HG03135 (cell line): ENCODE measurements around the gene CRYZ.
A peak's percentile ranks its signal among the peaks of the same experiment; 100 is the strongest.

Experiments used
- ATAC-seq: cut with Tn5 transposase; IDR thresholded peaks from one replicate; pipeline ENCODE4 v1.9.1; 2021; ENCODE audit warnings: mild to moderate bottlenecking, moderate library complexity; ENCODE audit not compliant: unreplicated experiment

The CRYZ gene

DNA sequence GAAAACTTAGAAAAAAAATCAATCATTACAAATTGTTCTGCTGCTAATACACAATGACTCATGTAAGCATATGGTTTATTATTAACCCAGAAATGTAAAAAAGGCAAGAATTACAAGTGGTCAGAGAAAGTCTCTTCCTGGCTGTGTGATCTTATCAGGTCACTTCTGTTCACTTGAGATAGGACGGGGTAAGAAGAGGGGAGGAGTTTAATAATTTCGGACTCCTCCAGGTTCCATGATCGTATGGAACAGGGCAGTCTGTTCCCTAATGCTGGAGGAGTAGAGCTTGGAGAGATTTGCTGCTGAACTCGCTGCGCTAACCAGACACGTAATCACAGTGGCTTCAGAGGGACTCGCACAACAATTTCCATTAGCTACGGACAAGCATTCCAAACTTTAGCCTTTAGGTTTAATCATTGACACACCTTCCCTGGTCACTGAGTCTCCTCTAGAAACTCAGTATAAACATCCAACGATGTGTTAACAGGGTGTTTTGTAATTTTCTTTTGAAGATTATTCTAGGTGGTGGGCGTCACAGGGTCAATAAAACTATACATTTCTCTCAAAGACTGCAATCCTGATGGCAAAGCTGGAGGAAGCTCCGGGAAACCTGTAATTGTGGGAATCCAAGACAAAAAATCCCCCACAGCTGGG, 1.3 kb downstream of the CRYZ start:
- peak; percentile 35 for ATAC-seq

DNA sequence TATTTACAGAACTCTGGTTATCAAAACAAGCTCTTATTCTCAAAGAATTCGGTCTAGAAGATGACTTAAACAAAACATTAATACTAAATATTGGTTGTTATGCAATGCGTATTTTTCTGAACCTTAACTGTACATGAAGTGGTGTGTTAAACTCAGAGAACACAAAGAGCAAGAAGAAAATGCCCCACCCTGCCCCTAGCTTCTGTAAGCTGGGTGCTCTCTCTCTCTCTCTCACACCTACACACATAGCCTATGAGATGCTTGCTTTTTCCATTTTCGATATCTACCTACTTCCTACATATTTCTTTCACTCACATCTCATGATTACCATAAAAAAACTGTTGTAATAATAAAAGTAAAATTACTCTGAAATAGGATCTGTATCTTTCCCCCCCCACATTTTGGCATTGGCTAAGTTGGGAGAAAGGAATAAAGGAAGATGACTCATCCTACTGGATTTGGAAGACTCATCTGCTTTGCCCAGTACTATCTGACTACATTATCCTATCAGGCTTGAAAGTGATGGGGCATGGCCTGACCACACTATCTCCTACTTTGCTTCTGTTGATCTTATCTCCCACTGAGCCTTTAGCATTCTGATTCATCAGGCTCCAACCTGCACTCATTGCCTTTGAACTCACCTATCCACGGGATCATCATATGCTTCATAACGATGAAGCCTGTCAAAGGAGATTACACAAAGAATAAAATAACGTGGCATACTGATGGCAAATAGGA, 2.9 kb downstream of the CRYZ start:
- ATAC-seq: no peak

GRCh38 chr1:74728736-74729135, 4.1 kb downstream of the CRYZ start:
- no peak for ATAC-seq

- no peak for ATAC-seq
Measured at GRCh38 chr1:74726063-74726462, 6.8 kb downstream of the CRYZ start.

DNA sequence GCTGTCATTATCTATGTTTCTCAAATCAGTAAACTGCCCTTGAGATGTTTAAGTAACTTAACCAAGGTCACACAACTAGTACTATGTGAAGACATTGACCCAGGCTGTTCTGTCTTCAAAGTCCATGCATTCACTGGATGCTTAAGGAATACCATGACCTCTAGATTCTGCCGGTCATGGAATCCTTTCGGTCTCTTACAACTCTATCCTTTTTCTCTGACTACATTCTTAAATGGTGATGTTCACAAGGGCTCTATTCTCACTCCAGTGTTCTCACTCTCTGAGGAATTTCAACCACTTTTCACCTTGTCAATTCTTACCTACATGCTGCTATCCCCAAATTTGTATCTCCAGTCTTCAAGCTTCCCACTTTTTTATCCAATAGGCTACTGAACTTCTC, 15.2 kb downstream of the CRYZ start:
- no peak for ATAC-seq

DNA sequence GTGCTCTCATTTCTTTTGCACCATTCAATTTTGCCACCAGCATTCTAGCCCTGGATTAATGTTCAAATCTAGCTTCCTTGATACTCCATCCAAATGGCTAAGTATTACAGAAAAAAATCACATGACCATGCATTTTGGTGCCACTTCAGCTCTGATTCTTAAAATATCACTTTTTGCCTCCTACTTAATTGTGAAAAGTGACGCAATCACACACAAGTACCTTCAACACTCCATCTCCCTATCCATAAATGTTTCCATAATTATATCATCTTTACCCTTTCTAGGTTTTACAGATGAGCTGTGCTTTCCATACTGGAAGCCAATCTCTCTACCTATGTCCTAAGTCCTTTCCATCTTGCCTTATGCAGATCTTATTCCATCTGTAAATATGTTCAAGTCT, 16.0 kb downstream of the CRYZ start:
- no peak for ATAC-seq

DNA sequence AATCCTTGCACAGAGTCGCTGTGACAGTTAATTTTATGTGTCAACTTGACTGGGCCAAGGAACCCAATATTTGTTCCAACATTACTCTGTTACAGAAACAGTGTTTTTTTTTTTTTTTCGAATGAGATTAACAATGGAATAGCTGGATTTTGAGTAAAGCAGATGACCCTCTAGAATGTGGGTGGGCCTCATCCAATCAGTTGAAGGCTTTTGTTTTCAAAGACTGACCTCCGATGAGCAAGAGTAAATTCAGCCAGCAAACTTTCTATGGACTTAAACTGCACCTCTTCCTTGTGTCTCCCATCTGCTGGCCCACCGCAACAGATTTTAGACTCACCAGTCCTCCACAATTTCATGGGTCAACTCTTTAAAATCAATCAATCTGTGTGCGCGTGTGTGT, 17.0 kb downstream of the CRYZ start:
- no peak for ATAC-seq

DNA sequence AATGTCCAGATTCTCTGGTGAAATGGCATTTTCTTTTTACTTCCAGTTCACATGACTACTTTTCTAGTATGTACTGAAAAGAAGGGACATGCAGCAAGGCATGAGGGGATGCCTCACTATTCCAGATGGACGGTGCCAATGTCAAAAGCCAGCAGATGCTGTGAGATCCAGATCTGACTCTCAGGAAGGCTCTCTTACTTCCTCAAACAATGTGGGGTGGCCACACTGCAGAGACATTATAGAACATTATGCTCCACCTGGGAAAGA, 17.7 kb downstream of the CRYZ start:
- no peak for ATAC-seq

- ATAC-seq: no peak
Measured at GRCh38 chr1:74714429-74715235, 18.2 kb downstream of the CRYZ start.

GRCh38 chr1:74713849-74714248, 19.0 kb downstream of the CRYZ start:
- ATAC-seq: no peak

GRCh38 chr1:74712881-74713280, 20.0 kb downstream of the CRYZ start:
- no peak for ATAC-seq

GRCh38 chr1:74703386-74704182, 29.3 kb downstream of the CRYZ start:
- ATAC-seq: no peak

DNA sequence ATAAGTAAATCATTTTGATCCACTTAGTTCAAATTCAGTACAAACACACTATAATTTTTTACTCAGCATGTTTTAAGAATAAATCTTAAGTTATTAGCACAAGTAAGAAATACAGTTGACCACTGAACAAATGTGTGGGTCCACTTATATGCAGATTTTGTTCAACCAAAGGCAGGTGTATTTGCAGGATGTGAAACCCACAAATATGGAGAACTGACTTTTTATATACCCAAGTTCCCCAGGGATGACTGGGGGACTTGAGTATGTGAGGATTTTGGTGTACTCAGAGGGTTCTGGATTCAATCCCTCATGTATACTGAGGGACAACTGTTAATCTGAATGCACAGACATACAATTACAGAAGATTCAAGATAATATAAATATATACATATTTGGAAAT, 33.5 kb downstream of the CRYZ start:
- peak; percentile 53 for ATAC-seq

GRCh38 chr1:74697832-74698231, 35.0 kb downstream of the CRYZ start:
- no peak for ATAC-seq

DNA sequence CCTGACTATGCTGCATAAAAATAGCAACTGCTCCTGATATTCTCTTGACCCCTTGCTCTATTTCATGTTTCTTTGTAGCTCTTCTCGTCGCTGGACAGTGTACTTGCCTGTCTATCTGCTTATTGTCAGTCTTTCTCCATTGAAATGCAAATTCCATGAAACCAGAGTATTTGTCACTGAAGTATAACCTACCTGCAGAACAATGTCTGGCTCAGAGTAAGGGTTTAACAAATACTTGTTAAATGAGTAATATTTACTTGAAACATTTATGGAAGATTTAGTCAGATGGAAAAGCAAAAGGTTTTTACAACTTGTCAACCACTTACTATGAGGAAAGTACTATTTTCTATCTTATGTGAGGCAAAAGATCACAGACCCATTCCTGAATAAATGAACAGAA, 39.4 kb downstream of the CRYZ start:
- ATAC-seq: no peak

DNA sequence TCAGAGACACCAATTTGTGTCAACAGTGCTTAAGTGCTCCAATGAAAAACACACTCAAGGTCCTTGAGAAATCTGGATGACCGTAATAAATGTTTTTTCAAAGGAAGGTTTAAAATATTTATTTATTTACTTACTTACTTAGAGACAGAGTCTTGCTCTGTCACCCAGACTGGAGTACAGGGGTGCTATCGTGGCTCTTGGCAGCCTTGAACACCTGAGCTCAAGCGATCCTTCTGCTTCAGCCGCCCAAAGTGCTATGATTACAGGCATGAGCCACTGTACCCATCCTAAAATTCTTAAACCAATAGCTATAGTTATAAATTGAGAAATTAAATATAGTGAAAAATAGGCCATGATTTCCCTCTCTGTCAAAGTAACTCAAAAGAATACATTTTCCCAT, 41.9 kb downstream of the CRYZ start:
- ATAC-seq: no peak

- no peak for ATAC-seq
Measured at GRCh38 chr1:74690364-74690696, 42.5 kb downstream of the CRYZ start.

DNA sequence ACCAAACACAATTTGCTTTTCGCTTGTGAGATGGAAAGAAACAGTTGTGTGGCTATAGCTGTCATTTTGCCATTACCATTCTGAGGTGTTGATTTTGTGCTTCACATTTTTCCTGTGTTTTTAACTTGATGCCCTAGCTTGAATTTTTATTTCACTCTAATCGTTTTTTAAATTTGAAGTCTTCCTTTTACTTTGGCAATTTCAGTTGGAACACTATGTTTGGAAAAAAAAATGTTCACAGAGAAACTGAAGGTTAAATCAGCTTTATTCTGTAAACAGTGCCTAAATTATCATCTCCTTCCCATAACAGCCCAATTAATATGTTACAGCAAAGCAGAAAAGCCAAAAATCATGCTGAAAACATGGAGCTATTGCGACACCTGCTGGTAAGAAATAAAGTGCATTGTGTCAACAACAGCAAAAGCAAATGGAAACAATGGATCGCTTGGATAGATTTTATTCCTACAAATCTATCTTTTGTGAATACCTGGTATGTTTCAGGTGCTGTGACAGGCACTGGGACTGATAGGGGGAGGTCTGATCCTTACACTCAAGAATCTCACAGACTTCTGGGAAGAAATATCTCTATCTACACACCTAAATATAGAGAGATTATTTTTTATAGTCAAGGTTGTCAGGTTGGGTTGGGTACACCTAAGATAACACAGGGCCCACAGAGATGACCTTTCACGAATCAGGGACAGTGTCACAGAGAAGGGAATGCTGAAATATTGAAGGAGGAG, 43.1 kb downstream of the CRYZ start:
- ATAC-seq: no peak

GRCh38 chr1:74686928-74687327, 45.9 kb downstream of the CRYZ start:
- no peak for ATAC-seq

GRCh38 chr1:74684301-74684700, 48.5 kb downstream of the CRYZ start:
- ATAC-seq: no peak

DNA sequence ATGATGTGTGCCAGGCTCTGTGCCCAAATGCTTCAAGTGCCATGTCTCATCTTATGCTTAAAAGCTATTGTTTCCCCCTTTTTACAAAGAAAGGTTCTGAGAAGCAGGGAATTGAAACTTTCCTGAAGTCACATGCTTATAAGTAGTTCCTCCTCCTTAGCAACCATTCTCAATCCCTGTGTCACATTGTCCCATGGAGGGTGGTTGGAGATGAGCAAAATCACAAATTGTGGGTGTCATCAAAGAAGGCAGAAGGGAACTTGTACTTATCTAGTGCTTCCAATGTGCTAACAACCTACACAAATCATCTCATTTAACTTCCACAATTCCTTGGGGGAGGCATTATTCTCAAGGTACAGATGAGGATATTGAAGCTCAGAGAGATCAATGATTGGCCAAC, 49.2 kb downstream of the CRYZ start:
- no peak for ATAC-seq
